Epithelial cell of esophagus (primary cell): ENCODE results near the gene ZNF335.

ENCODE experiments used
- DNase-seq: peaks from one replicate; pipeline ENCODE4 v3.0.0; 2010; ENCODE audit warnings: low read depth
- H3K4me3 ChIP-seq: 2 replicates; pipeline ENCODE4 v1.5.1; 2011; ENCODE audit warnings: mild to moderate bottlenecking, low read length, control low read depth
- CTCF ChIP-seq: IDR thresholded peaks from 2 replicates; pipeline ENCODE4 v1.5.1; 2011; ENCODE audit warnings: low read depth, mild to moderate bottlenecking, low read length, control low read depth, inconsistent platforms; ENCODE audit not compliant: insufficient read depth; ENCODE audit errors: missing control alignments

ZNF335 gene

GRCh38 chr20:46014517-46015396, 42.8 kb upstream of the ZNF335 start:
- no peak overlapping the region for H3K4me3 ChIP-seq
- no peak for DNase-seq
- no peak for TF ChIP-seq CTCF

- peak; percentile 68 for DNase-seq
- H3K4me3 ChIP-seq = no peak overlapping the region
- peak; percentile 60 for TF ChIP-seq CTCF
Observed at GRCh38 chr20:46013829-46014516, 42.0 kb upstream of the ZNF335 start.

- DNase-seq = no peak
- H3K4me3 ChIP-seq = no peak overlapping the region
- TF ChIP-seq CTCF = no peak
Observed at GRCh38 chr20:46013322-46013828, 41.4 kb upstream of the ZNF335 start.

- no peak for TF ChIP-seq CTCF
- DNase-seq = no peak
- no peak overlapping the region for H3K4me3 ChIP-seq
Observed at GRCh38 chr20:46012921-46013320, 40.9 kb upstream of the ZNF335 start.

- no peak overlapping the region for H3K4me3 ChIP-seq
- peak; percentile 72 for DNase-seq
- TF ChIP-seq CTCF = peak; percentile 11
Observed at GRCh38 chr20:46011631-46012482, 39.9 kb upstream of the ZNF335 start.

- peak; percentile 55 for DNase-seq
- no peak overlapping the region for H3K4me3 ChIP-seq
- no peak for TF ChIP-seq CTCF
Observed at GRCh38 chr20:46010491-46011391, 38.7 kb upstream of the ZNF335 start.
